IPS-18c (cell line): ENCODE data around the gene GZF1.

Source experiments
- H3K4me3 ChIP-seq: 2 replicates; pipeline ENCODE4 v1.7.0; 2013; ENCODE audit warnings: low read depth, mild to moderate bottlenecking, low read length, moderate library complexity; ENCODE audit not compliant: insufficient read depth
- H3K9me3 ChIP-seq: one replicate; pipeline ENCODE4 v1.6.1; 2013; ENCODE audit warnings: mild to moderate bottlenecking, low read length, moderate library complexity; ENCODE audit not compliant: control insufficient read depth, insufficient read depth

Gene GZF1

DNA sequence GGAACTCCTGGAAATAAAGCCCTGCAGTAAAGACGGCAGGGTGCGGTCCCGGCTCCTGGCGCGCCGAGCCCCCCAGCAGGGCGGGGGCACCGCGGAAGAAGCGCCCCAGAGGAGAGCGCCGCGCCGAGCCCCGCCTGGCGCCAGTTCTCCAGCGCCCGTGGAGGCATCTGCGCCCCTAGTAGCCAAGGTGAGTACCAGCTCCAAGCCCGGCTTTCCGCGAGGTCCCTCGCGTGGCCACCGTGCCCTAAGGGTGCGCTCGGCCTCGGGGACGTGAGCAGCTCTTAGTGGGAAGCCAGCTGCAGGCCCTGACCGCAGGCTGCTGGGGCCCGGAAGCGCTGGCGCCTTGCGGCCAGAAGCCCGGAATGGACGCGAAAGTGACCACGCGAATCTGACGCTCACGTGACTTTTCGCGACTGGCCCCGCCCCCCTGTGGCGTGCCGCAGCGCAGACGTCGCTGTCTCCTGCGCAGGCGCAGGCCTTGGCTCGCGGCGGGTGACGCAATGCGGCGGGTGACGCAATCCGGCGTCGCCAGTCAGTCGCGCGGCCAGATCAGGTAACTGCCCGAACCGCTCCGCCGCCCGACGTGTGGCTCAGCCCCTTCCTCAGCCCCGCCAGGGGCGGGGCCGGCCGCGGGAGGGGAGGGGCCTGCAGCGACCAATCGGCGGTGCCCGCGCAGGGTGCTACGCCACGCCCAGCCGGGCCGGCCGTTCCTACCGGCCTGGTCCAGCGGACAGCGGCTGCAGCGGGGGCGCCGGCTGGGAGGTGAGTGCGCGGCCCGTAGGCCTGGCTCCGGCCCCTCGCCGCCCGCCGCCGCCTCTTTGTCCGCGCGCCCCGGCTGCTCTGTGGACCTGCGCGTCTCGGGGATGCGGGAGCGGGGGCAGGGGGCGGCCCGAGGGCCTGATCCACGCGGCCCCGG is at the start of gene GZF1:
TSS of gene GZF1 (plus strand) at position 707 of the 916 bp plus-strand sequence. CDS start 2,202 bp downstream, outside the sequence.
- H3K9me3 ChIP-seq, result no peaks in the 10 kb centered on the region
- peak within 1 kb of the TSS; percentile 89 for H3K4me3 ChIP-seq

DNA sequence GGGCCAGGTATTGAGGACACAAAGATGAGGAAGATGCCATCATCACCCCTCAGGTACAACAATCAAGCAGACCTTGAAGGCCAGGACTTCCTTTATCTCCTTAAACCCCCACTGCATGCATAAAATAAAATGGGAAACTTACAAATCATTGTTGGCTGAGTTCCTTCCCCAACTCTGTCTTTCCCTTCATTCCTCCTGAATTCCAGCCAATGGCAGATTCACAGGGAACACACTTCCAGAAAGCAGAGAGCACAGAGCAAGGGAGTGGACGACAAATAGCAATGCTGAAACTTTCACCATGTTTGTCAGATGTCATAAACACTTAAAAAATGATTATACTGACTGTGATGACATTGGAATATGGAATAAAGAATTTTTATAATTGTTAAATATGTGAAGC is 48.7 kb upstream of the GZF1 start:
- Histone ChIP-seq H3K4me3 (no peak overlapping the region), H3K9me3 (peaks cover 4% of the 10 kb centered on the region)

DNA sequence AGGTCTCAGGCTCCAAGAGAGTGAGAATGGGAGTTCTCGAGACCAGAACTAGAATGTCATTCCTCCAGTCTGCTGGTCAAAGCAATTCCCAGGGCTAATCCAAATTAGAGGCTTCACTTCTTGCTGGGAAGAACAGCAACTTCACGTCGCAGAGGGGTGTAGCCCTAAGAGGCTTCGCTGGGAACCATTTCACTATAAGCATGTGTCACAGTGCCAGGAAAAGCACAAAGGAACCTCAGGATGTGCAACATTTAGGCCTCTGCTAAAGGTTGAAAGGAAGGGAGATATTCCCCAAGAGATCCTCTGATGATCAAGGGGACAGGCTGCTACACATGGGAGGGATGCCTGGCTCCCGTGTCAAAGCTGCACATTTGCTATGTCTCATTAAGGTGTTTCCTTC is 47.3 kb upstream of the GZF1 start:
- peaks cover 4% of the 10 kb centered on the region for H3K9me3 ChIP-seq

DNA sequence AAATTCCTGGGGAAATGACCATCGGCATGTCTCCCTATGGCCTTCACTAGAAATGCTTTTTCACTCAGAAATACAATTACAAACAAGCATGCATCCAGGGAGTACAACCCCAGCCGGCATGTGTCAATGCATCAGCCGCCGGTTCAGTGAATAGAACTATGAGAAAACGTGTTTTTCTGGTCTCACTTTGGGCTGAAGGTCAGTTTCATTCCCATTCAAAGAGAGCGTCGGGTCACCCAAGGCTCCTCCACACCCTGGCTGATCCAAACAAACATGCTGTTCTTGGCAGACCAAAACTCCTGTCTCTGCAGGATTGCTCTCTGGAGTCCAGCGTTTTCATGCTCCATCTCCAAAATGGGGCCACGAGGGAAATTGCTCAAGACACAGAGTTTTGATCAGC is 46.9 kb upstream of the GZF1 start:
- Histone ChIP-seq H3K4me3 (no peak overlapping the region), H3K9me3 (peaks cover 4% of the 10 kb centered on the region)

More for the DNA sequence above, 47.3 kb upstream of the GZF1 start:
- H3K4me3 ChIP-seq, result no peak overlapping the region

DNA sequence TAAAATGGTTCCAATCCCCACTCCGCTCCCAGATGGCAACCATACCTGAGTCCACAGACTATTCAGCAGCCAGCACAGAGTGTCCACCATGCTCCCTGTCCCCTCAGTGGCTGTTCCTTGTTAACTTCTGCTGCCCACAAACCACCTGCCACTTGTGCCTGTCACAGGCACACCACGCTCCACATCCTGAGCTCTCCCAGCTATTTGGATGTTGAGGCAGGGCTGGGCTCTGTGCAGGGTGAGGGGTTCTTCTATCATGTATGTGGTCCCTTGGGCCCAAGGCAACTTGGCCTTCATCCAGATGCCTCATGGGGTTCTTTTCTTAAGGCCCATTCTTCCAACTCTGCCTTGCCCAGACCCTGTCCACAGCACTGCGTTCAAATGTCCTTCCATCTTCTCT is 45.4 kb upstream of the GZF1 start:
- Histone ChIP-seq H3K9me3 (peaks cover 6% of the 10 kb centered on the region), H3K4me3 (no peak overlapping the region)

DNA sequence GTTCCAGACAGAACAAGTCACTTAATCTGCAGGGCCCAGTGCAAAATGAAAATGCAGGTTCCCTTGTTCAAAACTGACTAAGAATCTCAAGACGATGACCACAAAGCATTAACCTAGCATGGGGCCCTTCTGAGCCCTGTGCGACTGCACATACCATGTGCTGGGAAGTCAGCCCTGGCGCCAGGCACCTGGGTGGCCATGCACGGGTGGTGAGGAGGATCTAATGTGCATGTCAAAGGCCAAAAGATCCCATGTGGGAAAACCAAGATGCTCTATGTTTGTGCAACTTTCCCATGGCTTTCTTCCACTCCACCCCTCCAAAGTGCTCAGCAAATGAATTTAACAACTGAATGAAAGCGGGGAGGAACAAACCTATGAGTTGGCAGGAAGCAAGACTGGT is 44.9 kb upstream of the GZF1 start:
- H3K9me3 ChIP-seq, result peaks cover 6% of the 10 kb centered on the region
- no peak overlapping the region for H3K4me3 ChIP-seq

DNA sequence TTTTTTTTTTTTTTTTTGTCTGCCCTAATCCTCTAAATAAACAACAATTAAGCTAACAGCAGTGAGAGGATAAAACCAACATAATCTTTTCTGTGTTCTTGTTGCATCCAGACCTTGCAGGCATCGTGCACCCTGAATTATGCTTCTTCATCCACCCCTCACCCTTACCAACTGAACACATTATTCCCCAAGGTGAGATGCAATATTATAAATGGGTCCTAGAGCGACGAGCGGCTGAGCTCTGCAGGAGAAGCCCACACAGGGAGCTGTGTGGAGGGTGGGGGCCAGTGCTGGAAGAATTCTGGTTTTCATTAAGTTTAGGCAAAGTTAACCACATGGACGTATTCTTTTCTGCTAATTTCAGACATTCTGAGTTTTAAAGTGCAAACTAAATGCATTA is 43.6 kb upstream of the GZF1 start:
- Histone ChIP-seq H3K4me3 (no peak overlapping the region), H3K9me3 (peaks cover 6% of the 10 kb centered on the region)

DNA sequence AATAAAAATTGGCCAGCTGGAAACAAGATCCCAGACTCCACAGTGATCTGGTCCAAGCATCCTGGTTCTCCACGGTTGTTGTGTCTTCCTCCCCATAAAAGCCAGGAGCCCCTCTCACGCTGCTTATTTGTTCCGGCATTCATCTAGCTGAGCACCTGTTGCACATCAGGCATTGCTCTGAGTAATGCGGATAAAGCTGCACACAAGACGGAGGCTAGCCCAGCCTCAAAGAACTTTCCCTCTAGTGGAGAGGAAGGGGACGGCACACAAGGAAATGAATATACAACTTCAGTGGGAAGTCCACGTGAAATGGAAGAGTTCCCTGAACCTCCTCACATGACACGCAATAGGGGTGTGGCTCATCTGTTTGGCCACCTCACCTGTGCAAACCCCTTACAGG is 41.7 kb upstream of the GZF1 start:
- H3K9me3 ChIP-seq, result peaks cover 6% of the 10 kb centered on the region
- H3K4me3 ChIP-seq, result no peak overlapping the region

DNA sequence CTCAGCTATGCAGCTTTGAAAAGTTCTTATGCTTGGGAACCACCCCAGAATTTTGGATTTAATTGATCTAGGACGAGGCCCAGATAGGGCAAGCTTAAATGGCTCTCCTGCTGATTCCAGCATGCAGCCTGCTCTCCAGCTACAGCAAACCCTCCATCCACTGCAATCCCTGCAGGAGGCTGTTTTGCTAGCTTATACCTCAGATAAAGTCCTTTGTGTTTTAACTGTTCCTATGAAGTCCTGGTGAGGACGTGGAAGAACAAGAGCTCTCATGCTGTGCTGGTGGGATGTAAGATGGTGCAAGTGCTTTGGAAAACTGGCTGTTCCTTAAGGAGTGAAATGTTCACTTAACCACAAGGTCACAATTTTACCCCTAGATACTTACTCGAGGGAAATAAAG is 36.9 kb upstream of the GZF1 start:
- H3K4me3 ChIP-seq, result no peak overlapping the region
- peaks cover 2% of the 10 kb centered on the region for H3K9me3 ChIP-seq

DNA sequence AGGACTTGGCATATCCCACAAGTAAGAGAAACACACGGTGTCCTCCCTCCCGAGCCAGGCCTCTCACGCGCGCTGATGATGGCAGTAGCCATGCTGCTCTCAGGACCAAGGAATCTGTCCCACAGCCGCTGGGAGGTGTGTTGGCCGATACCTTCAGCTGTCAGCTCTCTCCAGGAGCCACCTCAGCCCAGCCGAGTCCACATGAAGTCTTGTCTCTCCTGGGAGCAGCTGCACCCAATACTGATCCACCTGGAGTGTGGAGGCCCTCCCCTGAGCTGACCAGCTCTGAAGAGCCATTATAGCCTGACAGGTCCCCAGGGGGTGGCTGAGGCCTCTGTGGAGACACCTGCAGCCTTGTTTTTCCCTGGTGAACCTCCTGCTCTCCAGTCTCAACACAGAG is 35.2 kb upstream of the GZF1 start:
- H3K9me3 ChIP-seq, result no peaks in the 10 kb centered on the region
- no peak overlapping the region for H3K4me3 ChIP-seq

DNA sequence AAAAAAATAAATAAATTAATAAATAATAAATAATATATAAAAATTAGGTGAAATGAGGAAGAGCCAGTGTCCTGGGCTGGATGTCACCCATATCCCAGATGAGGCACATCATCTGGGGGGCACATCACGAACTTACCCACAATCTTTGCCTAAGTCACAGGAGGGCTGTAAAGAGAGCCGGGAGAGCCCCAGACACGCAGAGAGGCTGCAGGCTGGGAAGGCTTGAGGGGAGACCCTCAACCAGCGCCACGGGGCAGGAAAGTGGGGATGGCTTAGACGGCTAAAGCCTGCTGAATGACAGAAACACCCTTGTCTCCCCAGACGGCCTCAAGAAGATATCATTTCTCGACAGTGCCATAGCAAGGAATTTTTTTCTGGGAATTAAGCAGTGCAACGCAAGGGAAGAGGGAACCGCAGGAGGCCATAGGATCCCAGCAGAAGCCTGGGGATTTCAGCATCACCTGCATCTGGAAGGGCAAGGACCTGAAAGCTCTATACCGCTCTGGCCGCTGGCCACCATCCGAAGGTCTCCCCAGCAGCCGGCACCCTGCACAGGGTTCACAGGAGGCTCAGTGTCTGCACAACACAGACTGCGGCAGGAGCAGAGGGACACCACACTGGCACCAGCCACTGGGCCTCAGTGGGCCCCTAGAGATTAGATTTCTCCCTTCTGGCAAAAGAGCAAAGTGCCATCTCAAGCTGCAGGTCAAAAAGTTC is 34.2 kb upstream of the GZF1 start:
- no peaks in the 10 kb centered on the region for H3K9me3 ChIP-seq
- no peak overlapping the region for H3K4me3 ChIP-seq

DNA sequence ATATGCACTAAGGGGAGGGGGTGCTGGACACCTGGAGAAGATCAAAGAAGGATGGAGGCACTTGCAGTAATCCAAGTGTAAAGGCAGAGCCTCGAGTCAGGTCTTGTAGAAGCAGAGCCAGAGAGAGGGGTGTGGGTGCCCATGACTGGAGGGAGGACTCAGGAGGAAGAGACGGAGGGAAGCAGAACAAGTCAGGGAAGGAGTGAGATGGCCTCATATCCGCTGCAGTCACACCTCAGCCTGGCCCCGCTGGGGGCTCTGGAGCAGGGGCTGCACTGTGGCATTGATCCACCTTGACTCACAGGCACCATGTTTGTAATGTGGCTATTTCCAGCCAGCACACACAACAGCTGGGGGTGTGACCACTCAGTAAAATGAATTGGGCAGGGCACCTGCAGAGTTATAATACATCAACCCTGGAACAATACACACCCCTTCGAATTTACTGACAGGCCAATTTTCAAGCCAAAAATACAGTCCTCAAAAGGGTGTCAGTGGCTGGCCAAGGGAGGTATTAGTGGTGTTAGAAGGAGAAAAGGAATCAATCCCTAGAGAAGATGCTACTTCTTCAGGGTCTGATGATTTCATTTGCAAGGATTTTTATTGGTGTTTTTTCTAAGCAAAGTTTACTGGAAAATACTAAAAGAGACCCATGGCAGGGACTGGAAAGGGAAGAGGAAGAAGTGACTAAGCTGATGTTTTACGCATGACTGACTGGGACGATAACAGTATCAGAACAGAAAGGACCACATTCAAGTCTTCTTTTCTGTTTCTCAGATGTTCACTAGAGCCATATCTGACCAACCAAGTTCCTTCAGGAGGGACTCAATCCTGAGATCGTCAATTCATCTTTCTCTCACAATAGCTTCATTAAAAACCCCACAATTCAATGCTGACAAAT is 30.3 kb upstream of the GZF1 start:
- Histone ChIP-seq H3K9me3 (no peaks in the 10 kb centered on the region), H3K4me3 (no peak overlapping the region)

DNA sequence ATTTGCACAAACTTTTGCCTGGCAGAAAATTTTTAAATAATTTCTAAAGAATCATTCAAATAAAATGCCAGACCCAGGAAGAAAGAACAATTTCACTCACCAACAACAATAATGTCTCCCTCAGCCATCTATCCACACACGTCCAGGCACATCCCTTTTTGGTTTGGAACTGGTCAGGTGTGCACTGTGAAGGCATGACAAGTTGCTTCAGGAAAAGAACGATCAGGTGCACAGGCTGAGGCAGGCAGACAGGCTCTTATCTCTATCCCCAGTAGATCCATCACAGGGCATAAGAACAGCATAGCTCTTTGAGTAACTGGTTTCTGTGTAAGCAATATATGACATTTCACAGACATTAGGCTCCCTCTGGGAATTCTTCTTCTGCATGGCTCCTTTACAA is 29.5 kb upstream of the GZF1 start:
- Histone ChIP-seq H3K9me3 (no peaks in the 10 kb centered on the region), H3K4me3 (no peak overlapping the region)

DNA sequence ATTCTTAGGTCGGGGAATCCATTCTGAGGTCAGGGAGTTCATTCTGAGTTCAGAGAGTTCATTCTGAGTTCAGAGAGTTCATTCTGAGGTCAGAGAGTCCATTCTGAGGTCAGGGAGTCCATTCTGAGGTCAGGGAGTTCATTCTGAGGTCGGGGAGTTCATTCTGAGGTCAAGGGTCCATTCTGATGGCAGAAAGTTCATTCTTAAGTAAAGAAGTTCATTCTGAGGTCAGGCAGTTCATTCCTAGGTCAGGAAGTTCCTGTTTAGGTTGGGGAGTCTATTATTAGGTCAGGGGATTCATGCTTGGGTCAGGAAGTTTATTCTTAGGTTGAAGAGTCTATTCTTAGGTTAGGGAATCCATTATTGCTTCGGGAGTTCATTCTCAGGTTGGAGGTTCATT is 27.9 kb upstream of the GZF1 start:
- H3K4me3 ChIP-seq, result no peak overlapping the region
- no peaks in the 10 kb centered on the region for H3K9me3 ChIP-seq

DNA sequence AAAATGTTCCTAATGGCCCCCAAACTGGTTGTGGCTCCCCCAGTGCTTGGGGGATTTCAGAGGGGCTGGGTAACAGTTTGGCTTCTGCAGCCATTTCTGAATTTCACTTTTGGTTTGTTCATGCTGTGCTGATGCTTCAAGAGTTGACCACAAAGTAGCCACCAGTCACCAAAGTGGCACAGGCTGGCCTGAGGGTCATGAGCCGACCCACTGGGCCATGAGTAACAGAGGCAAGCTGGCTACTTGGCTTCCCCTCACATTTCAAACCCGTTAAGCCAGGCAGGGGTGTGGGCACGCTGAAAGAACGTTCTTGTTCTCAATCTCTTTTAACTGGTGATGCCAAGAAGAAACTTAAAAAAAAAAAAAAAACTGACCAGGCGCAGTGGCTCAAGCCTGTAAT is 26.5 kb upstream of the GZF1 start:
- Histone ChIP-seq H3K9me3 (no peaks in the 10 kb centered on the region), H3K4me3 (no peak overlapping the region)

DNA sequence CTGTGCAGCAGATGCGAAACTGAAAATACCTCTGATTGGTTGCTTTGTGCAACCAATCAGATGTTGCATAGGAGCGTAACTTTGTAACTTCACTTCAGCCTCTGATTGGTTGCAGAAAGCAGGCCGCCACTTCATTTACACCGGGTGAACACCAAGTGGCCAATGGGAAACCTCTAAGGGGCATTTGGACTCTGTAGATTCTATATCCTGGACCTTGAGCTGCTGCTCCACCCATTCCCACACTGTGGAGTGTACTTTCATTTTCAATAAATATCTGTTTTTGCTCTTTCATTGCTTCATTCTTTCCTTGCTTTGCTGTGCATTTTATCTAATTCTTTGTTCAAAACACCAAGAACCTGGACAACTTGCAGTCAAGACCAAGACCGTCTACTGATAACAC is 25.5 kb upstream of the GZF1 start:
- H3K4me3 ChIP-seq, result no peak overlapping the region
- no peaks in the 10 kb centered on the region for H3K9me3 ChIP-seq

DNA sequence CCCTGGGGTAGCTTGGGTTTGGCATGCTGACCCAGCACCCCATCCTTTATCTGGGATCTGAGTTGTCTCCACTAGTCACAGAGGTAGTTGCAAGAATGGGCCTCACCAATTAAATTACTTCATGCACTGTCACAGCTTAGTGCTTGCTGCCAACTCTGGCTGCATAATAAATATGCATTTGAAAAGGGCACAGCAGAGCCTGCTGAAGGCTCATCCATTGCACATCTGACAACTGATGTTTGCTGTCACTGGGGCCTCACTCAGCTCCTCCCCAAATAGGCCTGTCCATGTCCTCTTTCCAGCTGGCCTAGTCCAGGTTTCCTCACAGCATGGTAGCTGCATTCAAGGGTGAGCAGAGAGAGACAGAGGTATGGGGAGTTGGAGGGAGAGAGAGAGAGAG is 24.7 kb upstream of the GZF1 start:
- Histone ChIP-seq H3K4me3 (no peak overlapping the region; the same call in 1 of the 2 replicates), H3K9me3 (no peaks in the 10 kb centered on the region)
